ENCODE measurements around the gene DNAJC11.

GRCh38 chr1:6635910-6636760, 65.5 kb downstream of the DNAJC11 start:
- TF ChIP-seq POLR2A (IDR thresholded peaks at IDR 0.05) = no peak
- TF ChIP-seq, protein P1, sequence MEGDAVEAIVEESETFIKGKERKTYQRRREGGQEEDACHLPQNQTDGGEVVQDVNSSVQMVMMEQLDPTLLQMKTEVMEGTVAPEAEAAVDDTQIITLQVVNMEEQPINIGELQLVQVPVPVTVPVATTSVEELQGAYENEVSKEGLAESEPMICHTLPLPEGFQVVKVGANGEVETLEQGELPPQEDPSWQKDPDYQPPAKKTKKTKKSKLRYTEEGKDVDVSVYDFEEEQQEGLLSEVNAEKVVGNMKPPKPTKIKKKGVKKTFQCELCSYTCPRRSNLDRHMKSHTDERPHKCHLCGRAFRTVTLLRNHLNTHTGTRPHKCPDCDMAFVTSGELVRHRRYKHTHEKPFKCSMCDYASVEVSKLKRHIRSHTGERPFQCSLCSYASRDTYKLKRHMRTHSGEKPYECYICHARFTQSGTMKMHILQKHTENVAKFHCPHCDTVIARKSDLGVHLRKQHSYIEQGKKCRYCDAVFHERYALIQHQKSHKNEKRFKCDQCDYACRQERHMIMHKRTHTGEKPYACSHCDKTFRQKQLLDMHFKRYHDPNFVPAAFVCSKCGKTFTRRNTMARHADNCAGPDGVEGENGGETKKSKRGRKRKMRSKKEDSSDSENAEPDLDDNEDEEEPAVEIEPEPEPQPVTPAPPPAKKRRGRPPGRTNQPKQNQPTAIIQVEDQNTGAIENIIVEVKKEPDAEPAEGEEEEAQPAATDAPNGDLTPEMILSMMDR (IDR thresholded peaks at IDR 0.05) = no peak

All from Peyer's patch (tissue), 4 donors.